Stimulated activated CD4-positive, alpha-beta T cell treated with anti-CD3 and anti-CD28 coated beads, Interleukin-12 subunit alpha, Interleukin-12 subunit beta, amount 100 ng/mL, for 48 hours (primary cell): Measurements from ENCODE around the gene TNS4.

Experiments used
- DNase-seq, 3 donors: peaks; one replicate each; pipeline ENCODE4 v3.0.0-alpha.2; 2020; ENCODE audit warnings: low read depth in 2 of 3, low spot score in 1 of 3

TNS4 gene

DNA sequence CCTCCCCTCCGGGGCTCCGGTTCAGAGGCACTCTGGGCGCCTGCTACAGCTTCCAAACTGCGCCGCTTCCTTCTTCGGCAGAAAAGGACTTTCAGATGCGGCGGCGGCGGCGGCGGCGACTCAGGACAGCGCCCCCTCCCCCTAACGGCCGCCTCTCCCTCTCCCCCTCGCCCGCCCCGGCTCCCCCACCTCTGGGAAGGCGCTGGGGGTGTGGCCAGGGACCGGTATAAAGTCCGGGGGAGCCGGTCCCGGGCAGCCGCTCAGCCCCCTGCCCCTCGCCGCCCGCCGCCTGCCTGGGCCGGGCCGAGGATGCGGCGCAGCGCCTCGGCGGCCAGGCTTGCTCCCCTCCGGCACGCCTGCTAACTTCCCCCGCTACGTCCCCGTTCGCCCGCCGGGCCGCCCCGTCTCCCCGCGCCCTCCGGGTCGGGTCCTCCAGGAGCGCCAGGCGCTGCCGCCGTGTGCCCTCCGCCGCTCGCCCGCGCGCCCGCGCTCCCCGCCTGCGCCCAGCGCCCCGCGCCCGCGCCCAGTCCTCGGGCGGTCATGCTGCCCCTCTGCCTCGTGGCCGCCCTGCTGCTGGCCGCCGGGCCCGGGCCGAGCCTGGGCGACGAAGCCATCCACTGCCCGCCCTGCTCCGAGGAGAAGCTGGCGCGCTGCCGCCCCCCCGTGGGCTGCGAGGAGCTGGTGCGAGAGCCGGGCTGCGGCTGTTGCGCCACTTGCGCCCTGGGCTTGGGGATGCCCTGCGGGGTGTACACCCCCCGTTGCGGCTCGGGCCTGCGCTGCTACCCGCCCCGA lies 58.0 kb downstream of the TNS4 start, which contains the start of gene IGFBP4:
Gene IGFBP4 (plus strand): TSS at position 255 of the 792 bp plus-strand sequence. CDS start 286 bp downstream, at position 541.
- DNase-seq: peak in 1 of 3 donors; percentile 67

DNA sequence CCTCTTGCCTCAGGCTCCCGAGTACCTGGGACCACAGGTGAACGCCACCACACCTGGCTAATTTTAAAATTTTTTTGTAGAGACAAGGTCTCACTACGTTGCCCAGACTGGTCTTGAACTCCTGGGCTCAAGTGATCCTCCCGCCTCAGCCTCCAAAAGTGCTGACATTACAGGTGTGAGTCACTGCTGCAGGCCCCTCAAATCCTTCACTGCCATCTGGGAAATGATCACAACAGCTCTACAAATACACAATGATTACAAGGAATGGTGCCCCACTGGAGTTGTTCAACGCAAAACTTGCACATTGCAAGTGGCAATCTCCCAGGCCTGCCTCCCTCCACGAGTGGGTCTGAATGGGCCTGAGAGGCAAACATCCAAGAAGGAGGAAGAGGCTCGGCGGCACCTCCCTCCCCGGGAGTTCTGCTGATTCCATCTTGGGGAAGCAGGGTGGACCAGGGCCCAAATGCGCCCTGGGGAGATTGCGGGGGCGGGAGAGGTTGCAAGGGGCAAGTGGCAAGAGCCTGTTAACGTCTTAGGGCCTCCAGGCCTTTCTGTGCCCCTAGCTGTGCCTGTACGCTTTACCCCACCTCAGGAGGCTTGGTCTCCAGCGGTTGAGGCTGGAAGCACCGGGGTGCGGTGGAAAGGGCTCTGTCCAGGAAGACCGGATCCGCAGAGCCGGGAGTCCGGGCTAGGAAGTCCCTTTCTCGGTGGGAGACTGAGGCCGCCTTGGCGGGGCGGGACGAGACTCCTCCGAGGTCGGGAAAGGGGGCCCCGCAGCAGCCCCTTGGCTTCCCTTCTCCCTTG lies 58.8 kb downstream of the TNS4 start:
- DNase-seq: no peak

DNA sequence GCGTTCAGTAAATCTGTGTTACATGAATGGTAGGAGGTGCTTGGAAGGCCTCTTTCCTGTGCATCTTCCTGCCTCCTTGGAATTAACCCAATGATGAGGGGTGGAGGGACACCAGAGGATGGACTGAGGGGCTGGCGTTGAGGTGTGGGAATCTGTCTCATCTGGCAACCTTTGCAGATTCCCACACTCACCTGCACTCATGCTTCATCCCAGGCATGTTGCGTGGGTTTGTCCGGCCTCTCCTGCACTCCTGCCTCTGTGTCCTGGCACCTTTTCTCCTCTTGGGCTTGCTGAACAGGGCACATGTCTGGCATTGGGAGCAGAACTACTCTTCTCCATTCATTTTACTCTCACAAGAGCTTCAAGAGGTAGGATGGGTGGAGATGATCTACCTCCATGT lies 61.3 kb downstream of the TNS4 start:
- no peak for DNase-seq

- no peak for DNase-seq
These were observed 64.2 kb downstream of the TNS4 start for GRCh38 chr17:40437095-40437732.

GRCh38 chr17:40436636-40437035 lies 64.8 kb downstream of the TNS4 start:
- no peak for DNase-seq

- DNase-seq: no peak
These were observed 67.6 kb downstream of the TNS4 start for GRCh38 chr17:40433551-40434415.

DNA sequence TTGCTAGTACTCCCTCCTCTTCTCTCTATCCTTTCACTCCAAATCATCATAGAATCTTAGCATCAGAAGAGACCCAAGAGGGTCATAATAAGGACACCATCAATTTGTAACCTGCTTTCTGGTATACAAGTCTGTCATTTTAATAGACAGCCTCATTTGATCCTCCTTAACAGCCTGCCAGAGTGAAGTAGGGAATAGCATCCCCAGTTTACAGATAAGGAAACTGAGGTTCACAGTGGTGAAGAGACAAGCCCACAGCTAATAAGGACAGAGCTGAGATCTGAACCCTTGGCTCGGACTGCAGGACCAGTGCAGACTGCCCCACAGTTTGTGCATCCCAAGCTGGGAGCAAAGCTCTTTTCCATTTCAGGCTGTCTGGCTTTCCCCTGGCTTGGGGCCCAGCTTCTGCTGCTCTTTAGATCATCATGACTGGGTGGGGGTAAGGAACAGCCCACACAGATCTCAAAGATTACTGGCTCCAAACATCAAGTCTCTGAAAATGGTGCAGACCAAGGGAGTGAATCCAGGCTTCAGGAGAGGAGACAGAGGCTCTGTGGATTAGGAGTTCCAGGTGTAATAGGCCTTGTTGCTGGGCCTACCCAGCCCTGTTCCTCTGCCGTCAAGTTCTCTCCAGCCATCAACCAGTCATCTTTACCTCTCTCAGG lies 68.4 kb downstream of the TNS4 start:
- no peak for DNase-seq

- no peak for DNase-seq
These were observed 70.2 kb downstream of the TNS4 start for GRCh38 chr17:40431231-40431602.

DNA sequence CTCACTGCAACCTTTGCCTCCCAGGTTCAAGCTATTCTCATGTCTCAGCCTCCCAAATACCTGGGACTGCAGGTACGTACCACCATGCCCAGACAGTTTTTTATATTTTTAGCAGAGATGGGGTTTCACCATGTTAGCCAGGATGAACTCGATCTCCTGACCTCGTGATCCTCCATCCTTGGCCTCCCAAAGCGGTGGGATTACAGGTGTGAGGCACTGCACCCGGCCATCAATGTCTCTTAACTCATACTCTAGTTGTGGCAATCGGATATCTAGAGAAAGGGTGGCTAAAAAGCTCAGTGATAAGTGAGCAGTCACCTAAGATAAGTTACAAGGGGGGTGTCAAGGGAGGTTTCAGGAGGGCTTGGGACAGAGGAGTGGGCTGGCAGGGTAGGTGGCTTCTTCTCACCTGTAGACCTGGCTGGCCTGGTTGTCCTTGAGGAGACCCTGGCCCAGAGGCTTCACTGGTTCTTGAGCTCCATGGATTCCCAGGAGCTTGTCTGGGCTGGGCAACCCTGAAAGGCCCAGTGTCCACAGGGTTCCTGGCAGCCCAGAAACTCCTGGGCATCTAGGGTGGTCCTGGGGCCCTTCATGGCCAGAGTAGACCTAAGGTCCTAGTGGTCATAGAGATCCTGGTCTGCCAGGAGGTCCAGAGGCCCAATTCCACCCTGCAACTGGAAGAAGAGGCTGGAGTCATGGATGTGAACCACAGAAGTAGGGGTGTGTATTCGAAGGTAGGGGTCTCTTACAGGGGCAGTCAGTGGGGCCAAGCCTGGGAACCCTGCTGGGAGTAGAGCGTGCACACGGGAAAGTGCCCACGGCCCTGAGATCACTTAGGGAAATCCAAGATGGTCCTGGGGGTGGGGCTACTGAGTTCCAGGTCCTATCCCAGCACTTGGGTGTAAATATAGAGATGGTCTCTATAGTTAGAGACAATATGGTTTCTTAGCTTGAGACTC lies 70.9 kb downstream of the TNS4 start:
- no peak for DNase-seq

- no peak for DNase-seq
These were observed 74.4 kb downstream of the TNS4 start for GRCh38 chr17:40427002-40427491.
